Inflammatory macrophage (primary cell): Measurements from ENCODE around the gene ANKRD13D.
"Not testable (repeated sequence)": the region's sequence is repeated elsewhere in the genome, so short reads cannot be mapped to it uniquely, and the experiment has no call there.

Experiments used
- DNase-seq, 2 donors: peaks; one replicate each; pipeline ENCODE4 v3.0.0-alpha.2; 2020 to 2022

Gene ANKRD13D

DNA sequence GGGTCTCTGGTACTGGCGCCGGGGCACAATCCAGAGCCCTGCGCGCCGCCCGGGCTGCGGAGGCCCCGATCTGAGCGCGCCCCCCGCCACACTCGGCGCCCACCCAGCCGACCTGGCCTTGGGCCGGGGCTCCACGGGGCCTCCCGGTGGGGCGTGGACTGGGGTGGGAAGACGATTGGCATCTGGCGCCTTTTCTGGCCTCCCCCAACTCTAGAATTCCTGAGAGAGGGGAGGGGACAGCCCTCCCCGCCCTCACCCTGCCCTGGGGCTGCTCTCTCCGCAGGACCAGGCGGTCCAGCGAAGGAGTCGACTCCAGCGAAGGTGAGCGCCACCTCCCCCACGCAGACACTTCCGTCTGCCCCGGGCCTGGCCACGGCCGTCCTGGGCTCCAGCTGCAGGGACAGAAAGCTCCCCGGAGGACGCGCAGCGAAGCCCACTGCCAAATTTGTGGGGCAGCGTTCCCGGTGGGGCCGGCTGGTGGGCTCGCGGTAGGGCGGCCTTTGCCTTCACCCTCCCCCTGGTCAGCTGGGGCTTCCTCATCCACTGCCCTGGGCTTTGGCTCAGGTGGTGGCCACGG lies 14.8 kb downstream of the ANKRD13D start:
- DNase-seq: no peak

- no peak for DNase-seq
These were observed 15.5 kb downstream of the ANKRD13D start for GRCh38 chr11:67304511-67305113.

- no peak for DNase-seq
These were observed 17.9 kb downstream of the ANKRD13D start for GRCh38 chr11:67306769-67307544.

GRCh38 chr11:67307545-67308001 lies 18.5 kb downstream of the ANKRD13D start:
- DNase-seq: no peak

DNA sequence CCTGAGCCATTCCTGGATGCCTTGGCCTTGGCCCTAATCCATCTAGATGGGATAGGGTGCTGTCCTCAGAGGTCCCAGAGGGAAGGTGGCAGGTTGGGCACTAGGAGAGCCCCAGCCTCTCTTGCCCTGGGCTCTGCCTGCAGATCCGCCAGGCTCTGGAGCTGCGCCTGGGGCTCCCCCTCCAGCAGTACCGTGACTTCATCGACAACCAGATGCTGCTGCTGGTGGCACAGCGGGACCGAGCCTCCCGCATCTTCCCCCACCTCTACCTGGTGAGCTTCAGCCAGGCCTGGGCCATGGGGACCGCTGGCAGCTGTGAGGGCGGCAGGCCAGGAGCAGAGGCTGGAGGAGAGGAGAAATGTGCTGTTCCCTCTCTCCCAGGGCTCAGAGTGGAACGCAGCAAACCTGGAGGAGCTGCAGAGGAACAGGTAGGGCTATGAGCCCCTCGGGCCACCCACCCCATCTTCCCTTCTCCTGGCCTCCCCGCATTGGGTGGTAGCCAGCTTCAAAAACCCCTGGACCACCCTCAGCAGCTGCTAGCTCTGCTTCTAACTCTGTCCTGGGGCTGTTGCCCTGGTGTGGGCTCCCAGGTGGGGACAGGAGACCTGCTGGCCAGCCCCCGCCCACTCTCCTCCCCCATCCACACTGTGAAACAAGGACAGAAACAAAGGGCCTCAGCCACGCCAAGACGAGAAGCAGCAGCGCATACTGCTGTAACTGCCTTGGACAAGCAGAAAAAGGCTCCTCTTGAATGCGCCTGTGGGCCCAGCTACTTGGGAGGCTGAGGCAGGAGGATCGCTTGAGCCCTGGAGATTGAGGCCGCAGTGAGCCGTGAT lies 19.1 kb downstream of the ANKRD13D start:
- DNase-seq: no peak

GRCh38 chr11:67309166-67309565 lies 20.1 kb downstream of the ANKRD13D start:
- DNase-seq: no peak

DNA sequence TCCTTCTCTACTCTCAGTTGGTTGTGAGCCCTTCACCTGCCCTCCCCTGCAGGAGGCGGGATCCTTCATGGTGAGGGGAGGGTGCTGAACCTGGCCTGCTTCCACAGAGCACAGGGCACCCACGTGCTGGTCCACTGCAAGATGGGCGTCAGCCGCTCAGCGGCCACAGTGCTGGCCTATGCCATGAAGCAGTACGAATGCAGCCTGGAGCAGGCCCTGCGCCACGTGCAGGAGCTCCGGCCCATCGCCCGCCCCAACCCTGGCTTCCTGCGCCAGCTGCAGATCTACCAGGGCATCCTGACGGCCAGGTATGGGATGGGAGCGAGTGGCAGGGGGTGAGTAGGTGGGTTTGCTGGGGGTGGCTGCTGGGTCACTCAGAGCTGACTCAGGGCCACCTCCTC lies 20.6 kb downstream of the ANKRD13D start:
- no peak for DNase-seq

GRCh38 chr11:67310246-67311050 lies 21.3 kb downstream of the ANKRD13D start:
- DNase-seq: no peak

DNA sequence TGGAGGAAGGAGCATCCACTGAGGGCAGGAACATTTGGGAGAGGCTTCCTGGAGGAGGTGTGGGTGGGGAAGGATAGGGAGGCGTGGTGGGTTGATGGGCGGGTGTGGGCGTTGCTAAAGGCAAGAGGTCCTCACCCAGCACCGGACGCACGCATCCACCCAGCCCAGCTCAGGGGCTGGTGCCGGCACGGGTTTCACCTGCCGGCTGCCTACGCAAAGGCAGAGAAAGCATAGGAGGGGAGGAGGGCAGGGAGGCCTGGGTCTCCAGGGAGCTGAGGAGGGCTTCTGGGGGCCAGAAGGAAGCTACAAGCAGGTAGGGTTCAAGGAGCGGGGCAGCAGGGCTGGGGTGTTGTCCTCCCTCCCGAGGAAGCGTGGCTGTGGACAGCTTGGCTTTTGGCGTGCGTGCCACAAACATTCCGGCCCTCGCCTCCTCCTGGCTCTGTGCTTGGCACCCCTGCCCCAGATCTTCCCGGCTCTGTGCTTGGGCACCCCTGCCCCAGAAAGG lies 22.0 kb downstream of the ANKRD13D start:
- DNase-seq: no peak

- no peak for DNase-seq
These were observed 22.5 kb downstream of the ANKRD13D start for GRCh38 chr11:67311556-67312082.

GRCh38 chr11:67312187-67313021 lies 23.3 kb downstream of the ANKRD13D start:
- DNase-seq: peak; percentile 36 to 52

DNA sequence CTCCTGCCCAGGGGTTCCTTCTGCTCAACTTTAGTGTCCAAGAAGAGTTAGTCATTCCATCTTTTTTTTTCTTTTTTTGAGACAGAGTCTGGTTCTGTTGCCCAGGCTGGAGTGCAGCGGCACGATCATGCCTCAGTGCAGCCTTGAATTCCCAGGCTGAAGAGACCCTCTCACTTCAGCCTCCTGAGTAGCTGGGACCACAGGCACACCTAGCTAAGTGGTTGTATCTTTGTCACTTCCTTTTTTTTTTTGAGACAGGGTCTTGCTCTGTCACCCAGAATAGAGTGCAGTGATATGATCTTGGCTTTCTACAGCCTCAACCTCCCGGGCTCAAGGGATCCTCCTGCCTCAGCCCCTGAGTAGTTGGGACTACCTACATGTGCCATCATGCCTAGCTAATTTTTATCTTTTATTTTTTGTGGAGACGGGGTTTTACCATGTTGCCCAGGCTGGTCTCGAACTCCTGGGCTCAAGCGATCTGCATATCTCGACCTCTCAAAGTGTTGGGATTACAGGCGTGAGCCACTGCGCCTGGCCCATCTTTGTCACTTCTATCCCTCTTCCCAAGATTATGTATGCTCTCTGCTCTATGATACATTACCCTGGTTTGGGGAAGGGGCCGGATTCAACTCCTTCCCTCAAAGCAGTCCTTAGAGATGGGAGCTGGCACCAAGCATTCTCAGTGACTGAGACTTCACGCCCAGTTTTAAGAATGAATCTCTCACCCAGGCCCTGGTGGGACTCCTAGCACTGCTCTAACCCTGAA lies 24.2 kb downstream of the ANKRD13D start:
- no peak for DNase-seq

GRCh38 chr11:67314218-67314617 lies 25.1 kb downstream of the ANKRD13D start:
- DNase-seq: no peak

- DNase-seq: no peak
These were observed 26.3 kb downstream of the ANKRD13D start for GRCh38 chr11:67315325-67315909.

DNA sequence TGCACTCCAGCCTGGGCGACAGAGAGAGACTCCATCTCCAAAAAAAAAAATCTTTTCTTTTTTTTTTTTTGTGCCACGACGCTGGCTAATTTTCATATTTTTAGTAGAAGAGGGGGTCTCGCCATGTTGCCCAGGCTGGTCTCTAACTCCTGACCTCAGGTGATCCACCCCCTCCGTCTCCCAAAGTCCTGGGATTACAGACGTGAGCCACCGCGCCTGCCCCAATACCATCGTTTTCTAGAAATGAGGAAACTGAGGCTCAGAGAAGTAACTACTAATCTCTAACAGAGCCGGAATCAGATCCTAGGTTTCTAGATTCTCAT lies 27.7 kb downstream of the ANKRD13D start:
- DNase-seq: no peak

GRCh38 chr11:67317205-67317887 lies 28.2 kb downstream of the ANKRD13D start:
- peak; percentile 96 to 97 for DNase-seq

DNA sequence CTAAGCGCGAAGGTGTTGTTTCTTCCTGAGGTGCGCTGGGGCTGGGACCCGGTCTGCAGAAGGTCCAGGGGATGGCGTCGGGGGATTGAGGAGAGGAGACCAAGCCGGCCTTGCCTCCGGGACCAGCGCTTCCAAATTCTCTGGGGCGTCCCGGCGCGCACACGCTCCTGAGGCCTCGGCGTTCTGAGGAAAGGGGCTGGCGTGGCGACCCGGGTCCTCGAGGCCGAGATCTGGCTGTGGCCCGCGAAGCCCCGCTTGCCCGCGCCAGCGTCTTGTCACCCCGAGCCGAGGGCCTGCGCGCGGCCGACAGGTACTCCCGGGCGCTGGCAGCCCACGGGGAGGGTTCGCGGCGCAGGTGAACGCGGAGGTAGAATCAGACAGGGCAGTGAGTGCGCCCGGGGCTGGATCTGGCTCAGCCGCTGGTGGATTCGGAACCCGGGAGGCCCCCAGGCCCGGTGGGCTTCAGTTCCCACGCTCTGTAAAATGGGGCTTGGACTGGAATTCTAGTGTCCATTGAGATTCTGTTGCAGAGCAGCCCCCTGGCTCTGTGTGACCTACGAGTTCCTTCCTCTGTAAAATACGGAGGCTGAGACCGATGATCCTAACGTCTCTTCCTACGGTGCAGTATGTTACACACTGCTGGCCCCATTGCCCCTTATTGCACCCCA lies 28.9 kb downstream of the ANKRD13D start:
- DNase-seq: no peak

GRCh38 chr11:67318876-67319275 lies 29.8 kb downstream of the ANKRD13D start:
- DNase-seq: not testable (repeated sequence)
